WERI-Rb-1 (cell line): ENCODE results near the gene CYFIP1.
A peak's percentile ranks its signal among the peaks of the same experiment; 100 is the strongest.

Experiments
- DNase-seq: peaks from one replicate; pipeline ENCODE4 v3.0.0-alpha.2; 2020
- H3K27ac ChIP-seq: fragments of 250-450 bp; sonication (Bioruptor Pico); 2 replicates; pipeline ENCODE4 v1.5.1; 2020; ENCODE audit warnings: mild to moderate bottlenecking, moderate library complexity
- H3K27me3 ChIP-seq: fragments of 250-450 bp; sonication (Bioruptor Pico); 2 replicates; pipeline ENCODE4 v1.5.1; 2021; ENCODE audit warnings: mild to moderate bottlenecking, low read depth, moderate library complexity; ENCODE audit not compliant: insufficient read depth, severe bottlenecking
- H3K36me3 ChIP-seq: fragments of 250-450 bp; sonication (Bioruptor Pico); 2 replicates; pipeline ENCODE4 v1.5.1; 2020; ENCODE audit warnings: mild to moderate bottlenecking, moderate library complexity
- H3K4me3 ChIP-seq: 2 replicates; pipeline ENCODE4 v1.5.1; 2011; ENCODE audit warnings: low read depth, mild to moderate bottlenecking, control low read depth, low read length
- H3K9me3 ChIP-seq: fragments of 250-450 bp; sonication (Bioruptor Pico); 2 replicates; pipeline ENCODE4 v1.5.1; 2021; ENCODE audit warnings: mild to moderate bottlenecking, moderate library complexity; ENCODE audit not compliant: severe bottlenecking
- TF ChIP-seq, protein P1 (sequence below): IDR thresholded peaks from 2 replicates; pipeline ENCODE4 v1.5.1; 2011; ENCODE audit warnings: low read depth, mild to moderate bottlenecking, control low read depth, inconsistent platforms, low read length

CYFIP1 gene

DNA sequence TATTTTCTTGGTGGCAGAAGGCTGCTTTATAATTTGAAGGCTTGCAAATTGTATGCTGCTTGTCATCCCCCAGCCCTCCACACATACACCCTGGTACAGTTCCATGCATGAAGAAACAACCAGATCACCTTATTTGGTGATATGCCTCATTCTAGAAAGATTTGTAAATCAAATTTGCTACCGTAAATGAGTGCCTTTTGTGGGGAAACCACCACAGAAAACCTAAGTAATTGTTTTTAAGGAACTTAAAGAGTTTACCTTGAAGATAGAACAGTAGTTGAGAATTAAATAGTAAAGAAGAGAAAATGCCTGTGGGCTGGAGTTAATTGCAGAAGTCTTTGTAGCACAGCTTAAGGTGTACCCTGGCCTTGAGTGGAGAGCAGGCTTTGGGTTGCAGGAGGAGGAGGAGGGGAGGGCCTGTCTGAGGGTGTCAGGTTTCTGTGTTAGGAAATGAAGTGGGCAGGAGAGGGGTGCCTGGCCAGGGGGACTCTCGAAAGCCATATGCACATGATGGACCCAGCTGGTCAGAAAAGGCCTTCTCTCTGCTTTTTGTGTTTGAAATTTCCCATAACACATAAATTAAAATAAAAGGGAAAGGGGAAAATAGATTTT is 134.8 kb downstream of the CYFIP1 start:
- H3K36me3 ChIP-seq, result peaks cover 50% of the 10 kb centered on the region
- H3K27ac ChIP-seq, result no peak overlapping the region
- H3K9me3 ChIP-seq, result no peaks in the 10 kb centered on the region
- no peak for DNase-seq
- TF ChIP-seq, protein P1, sequence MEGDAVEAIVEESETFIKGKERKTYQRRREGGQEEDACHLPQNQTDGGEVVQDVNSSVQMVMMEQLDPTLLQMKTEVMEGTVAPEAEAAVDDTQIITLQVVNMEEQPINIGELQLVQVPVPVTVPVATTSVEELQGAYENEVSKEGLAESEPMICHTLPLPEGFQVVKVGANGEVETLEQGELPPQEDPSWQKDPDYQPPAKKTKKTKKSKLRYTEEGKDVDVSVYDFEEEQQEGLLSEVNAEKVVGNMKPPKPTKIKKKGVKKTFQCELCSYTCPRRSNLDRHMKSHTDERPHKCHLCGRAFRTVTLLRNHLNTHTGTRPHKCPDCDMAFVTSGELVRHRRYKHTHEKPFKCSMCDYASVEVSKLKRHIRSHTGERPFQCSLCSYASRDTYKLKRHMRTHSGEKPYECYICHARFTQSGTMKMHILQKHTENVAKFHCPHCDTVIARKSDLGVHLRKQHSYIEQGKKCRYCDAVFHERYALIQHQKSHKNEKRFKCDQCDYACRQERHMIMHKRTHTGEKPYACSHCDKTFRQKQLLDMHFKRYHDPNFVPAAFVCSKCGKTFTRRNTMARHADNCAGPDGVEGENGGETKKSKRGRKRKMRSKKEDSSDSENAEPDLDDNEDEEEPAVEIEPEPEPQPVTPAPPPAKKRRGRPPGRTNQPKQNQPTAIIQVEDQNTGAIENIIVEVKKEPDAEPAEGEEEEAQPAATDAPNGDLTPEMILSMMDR, result no peak
- no peaks in the 10 kb centered on the region for H3K27me3 ChIP-seq
- no peak overlapping the region for H3K4me3 ChIP-seq

DNA sequence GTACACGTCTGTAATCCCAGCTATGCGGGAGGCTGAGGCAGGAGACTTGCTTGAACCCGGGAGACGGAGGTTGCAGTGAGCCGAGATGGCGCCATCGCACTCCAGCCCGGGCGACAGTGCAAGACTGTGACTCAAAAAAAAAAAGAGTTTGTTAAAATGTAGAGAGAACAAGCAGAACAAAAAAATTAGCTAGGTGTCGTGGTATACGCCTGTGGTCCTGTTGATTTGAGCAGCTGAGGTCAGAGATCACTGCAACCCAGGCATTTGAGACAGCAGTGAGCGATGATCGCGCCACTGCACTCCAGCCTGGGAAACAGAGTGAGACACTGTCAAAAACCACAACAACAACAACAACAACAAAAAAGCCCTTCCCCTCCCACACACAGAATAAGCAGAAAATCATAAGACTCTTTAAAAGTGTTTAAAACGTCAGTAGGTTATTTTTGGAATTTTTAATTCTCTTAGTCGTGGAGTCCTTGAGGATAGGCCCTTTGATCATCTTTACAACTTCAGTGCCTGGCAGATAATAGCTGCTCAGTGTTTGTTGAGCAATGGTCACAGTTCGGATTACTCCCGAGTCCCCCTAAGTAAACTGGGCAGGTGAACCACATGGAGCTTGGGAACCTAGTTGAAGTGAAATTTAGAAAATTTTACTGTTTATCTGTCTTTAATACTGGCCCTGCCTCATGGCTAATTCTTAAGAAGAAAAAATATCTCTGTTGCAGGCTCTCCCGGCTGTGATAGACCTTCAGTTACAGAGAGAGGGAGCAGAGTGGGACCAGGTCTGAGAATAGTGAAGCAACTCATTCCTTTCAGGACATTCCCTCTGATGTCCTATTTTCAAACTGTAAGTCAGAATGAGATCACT is 135.5 kb downstream of the CYFIP1 start:
- Histone ChIP-seq H3K4me3 (no peak overlapping the region), H3K27ac (no peak overlapping the region), H3K36me3 (peaks cover 46% of the 10 kb centered on the region)

DNA sequence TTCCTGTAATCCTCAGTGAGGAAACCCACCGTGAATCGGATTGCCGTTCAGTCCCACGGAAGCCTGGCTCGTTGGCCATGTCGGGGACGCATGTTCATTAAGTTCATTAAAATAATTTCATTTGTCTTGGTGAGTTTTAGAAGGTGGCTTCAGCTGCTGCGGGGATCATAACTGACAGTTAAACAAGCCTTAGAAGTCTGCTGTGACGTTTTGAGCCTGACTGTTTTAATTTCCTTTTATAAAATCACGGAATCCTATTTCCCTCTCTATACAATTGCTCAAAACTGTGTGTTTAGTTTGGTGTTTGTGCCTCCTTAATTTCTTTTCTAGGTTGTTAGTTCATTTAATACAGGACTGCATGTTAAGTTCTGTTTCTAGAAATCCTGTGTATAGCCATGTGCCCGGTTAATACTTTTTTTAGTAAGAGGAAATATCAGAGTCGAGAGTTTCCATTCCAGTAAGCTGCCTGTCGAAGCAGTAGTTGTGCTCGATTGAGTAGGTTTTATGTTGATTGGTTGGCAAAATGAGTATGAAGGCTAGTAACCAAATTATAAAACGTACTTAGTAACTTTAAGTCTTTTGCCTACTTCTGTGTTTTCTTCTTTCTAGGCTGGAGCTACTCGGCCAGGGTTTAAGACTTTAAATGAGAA is 141.0 kb downstream of the CYFIP1 start:
- peak overlapping the region; percentile 74 for H3K27ac ChIP-seq
- no peak for DNase-seq
- TF ChIP-seq, protein P1, result no peak
- no peaks in the 10 kb centered on the region for H3K9me3 ChIP-seq
- H3K36me3 ChIP-seq, result peaks cover 14% of the 10 kb centered on the region
- no peaks in the 10 kb centered on the region for H3K27me3 ChIP-seq
- H3K4me3 ChIP-seq, result peak overlapping the region; percentile 89

More for the DNA sequence above, 135.5 kb downstream of the CYFIP1 start:
- no peak for DNase-seq
- TF ChIP-seq, protein P1, result no peak
- H3K27me3 ChIP-seq, result no peaks in the 10 kb centered on the region
- H3K9me3 ChIP-seq, result no peaks in the 10 kb centered on the region

DNA sequence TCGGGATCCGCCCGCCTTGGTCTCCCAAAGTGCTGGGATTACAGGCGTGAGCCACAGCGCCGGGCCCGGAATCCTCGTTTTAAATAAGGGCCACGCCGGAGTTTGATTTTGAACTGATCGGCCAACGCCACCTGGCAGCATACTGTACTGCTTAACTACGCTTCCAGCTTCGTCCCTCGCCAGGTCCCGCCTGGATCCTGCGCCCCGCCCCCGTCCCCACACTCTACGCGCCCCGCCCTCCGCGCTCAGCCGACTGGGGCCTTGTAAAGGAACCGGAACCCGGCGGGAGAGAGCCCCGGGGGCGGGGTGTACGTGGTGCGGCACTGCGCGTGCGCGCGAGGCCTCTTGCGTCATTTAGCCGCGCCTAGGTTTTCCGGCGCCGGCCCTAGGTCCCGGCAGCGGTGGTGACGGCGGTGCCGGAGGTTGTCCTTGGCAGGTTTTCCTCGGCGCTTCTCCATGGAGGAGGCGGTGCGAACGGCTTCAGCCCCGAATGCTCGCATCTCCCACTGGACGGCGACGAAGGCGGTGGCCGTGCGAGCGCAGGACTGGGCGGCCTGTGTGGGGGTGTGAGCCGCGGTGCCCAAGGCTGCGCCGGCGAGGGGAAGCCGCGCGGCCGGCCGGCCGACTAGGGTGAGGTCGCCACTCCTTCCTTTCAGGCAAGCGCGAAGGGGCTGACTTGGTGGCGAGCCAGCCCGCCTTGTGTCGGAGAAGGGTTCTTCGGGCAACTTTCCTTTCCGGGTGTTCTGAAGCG is 141.7 kb downstream of the CYFIP1 start, which contains the start of gene NIPA2:
NIPA2 (plus strand) TSS at position 375 of the 751 bp plus-strand sequence. CDS start 13,066 bp downstream, outside the sequence.
- Histone ChIP-seq H3K27ac (peak within 1 kb of the TSS; percentile 85), H3K36me3 (peaks cover 11% of the 10 kb centered on the region), H3K27me3 (no peaks in the 10 kb centered on the region), H3K9me3 (no peaks in the 10 kb centered on the region), H3K4me3 (peak within 1 kb of the TSS; percentile 89)
- peak; percentile 98 for DNase-seq
- TF ChIP-seq, protein P1, result no peak

DNA sequence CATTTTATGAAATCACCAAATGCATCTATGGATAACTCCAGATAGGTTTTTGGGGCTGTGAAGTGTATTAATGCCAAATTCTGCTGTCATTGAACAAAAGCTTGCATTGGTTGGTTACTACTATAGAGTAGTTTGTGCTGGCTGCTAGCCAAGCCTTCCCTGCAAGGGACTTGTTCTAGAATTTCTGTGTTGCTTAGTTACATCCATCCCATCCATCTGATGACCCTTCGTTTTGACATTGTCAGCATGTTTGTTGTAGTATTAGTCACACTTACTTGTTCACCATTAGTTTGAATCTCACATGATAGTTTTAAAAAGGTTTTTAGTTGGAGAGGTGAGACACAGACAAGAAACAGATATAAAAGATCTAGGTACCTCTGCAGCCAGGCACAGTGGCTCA is 148.7 kb downstream of the CYFIP1 start:
- TF ChIP-seq, protein P1, result no peak
- no peak overlapping the region for H3K27ac ChIP-seq
- H3K27me3 ChIP-seq, result no peaks in the 10 kb centered on the region
- peaks cover 5% of the 10 kb centered on the region for H3K36me3 ChIP-seq
- no peak overlapping the region for H3K4me3 ChIP-seq
- DNase-seq, result no peak
- no peaks in the 10 kb centered on the region for H3K9me3 ChIP-seq
